ENCODE data around the gene ORMDL3.

ORMDL3 gene

DNA sequence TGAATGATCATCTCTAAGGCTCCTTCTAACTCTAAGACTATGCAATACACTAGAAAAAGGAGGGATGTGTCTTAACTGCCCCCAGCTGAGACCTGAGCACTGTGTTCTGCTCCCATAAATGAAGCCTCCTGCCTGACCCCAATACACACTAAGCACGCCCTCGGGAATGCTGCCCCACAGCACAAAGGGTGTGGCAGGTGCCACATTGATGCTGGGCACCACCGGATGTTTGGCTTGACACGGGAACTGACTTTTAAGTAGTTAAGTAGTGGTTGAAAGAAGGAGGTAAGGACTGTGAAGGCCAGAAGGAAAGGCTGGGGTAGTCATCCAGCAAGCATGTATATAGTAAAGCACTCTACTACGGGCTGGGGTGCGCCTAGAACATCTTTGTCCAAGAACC, 39.4 kb upstream of the ORMDL3 start:
- no peaks in the 10 kb centered on the region for H3K9me3 ChIP-seq (ENCODE audit: severe bottlenecking)
- TF ChIP-seq CTCF (IDR thresholded peaks at IDR 0.05; ENCODE audit: poor library complexity, severe bottlenecking), result no peak
- peaks cover 6% of the 10 kb centered on the region for H3K4me1 ChIP-seq (ENCODE audit: insufficient read depth, poor library complexity, severe bottlenecking)
- no peaks in the 10 kb centered on the region for H3K36me3 ChIP-seq (ENCODE audit: low read depth)
- H3K4me3 ChIP-seq (ENCODE audit: severe bottlenecking), result no peak overlapping the region
- no peak for DNase-seq (ENCODE audit: low spot score)
- ATAC-seq (ENCODE audit: low read depth), result no peak
- no peaks in the 10 kb centered on the region for H3K27me3 ChIP-seq (ENCODE audit: insufficient read depth, poor library complexity, severe bottlenecking)
- no peak overlapping the region for H3K27ac ChIP-seq (ENCODE audit: poor library complexity, severe bottlenecking)

DNA sequence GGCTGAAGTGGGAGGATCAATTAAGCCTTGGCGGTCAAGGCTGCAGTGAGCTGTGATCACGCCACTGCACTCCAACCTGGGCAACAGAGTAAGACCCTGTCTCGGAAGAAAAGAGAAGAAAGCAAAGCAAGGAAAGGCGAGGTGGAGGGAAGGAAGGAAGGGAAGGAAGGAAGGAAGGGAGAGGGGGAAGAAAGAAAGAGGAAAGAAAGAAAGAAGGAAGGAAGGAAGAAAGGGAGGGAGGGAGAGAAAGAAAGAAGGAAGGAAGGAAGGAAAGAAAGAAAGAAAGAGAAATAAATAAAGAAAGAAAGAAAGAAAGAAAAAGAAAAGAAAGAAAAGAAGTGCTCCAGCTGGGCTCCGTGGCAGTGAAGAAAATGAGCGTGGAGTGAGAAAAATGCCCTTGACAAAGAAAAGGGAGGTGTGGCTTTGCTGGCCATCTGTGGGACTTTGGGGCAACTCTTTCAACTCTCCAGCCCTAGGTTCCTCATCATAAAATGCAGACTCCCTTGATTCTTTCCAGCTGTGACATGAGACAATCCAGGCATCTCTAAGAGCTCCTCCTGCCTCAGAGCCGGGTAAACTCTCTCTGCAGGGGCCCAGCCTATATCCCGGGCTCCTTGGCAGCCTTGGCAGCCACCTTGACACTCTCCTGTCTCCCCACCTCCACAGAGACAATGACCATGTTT, 37.8 kb upstream of the ORMDL3 start:
- no peak for TF ChIP-seq CTCF (IDR thresholded peaks at IDR 0.05; ENCODE audit: poor library complexity, severe bottlenecking)

GRCh38 chr17:39963829-39964228, 36.4 kb upstream of the ORMDL3 start:
- Histone ChIP-seq H3K27ac (ENCODE audit: poor library complexity, severe bottlenecking) (peak overlapping the region; percentile 54), H3K4me1 (ENCODE audit: insufficient read depth, poor library complexity, severe bottlenecking) (peaks cover 10% of the 10 kb centered on the region), H3K36me3 (ENCODE audit: low read depth) (no peaks in the 10 kb centered on the region), H3K9me3 (ENCODE audit: severe bottlenecking) (no peaks in the 10 kb centered on the region), H3K27me3 (ENCODE audit: insufficient read depth, poor library complexity, severe bottlenecking) (no peaks in the 10 kb centered on the region), H3K4me3 (ENCODE audit: severe bottlenecking) (no peak overlapping the region)
- DNase-seq (ENCODE audit: low spot score) (peak; percentile 87), ATAC-seq (ENCODE audit: low read depth) (peak; percentile 86)
- TF ChIP-seq CTCF (IDR thresholded peaks at IDR 0.05; ENCODE audit: poor library complexity, severe bottlenecking), result no peak

More for the DNA sequence above, 37.8 kb upstream of the ORMDL3 start:
- no peaks in the 10 kb centered on the region for H3K36me3 ChIP-seq (ENCODE audit: low read depth)
- ATAC-seq (ENCODE audit: low read depth), result no peak
- H3K27ac ChIP-seq (ENCODE audit: poor library complexity, severe bottlenecking), result no peak overlapping the region
- no peaks in the 10 kb centered on the region for H3K9me3 ChIP-seq (ENCODE audit: severe bottlenecking)
- H3K4me1 ChIP-seq (ENCODE audit: insufficient read depth, poor library complexity, severe bottlenecking), result peaks cover 6% of the 10 kb centered on the region
- no peak overlapping the region for H3K4me3 ChIP-seq (ENCODE audit: severe bottlenecking)
- no peaks in the 10 kb centered on the region for H3K27me3 ChIP-seq (ENCODE audit: insufficient read depth, poor library complexity, severe bottlenecking)
- DNase-seq (ENCODE audit: low spot score), result no peak

- Histone ChIP-seq H3K4me3 (ENCODE audit: severe bottlenecking) (no peak within 1 kb of the TSS), H3K27me3 (ENCODE audit: insufficient read depth, poor library complexity, severe bottlenecking) (no peaks in the 10 kb centered on the region), H3K4me1 (ENCODE audit: insufficient read depth, poor library complexity, severe bottlenecking) (peaks cover 10% of the 10 kb centered on the region), H3K27ac (ENCODE audit: poor library complexity, severe bottlenecking) (peak within 1 kb of the TSS; percentile 54), H3K9me3 (ENCODE audit: severe bottlenecking) (no peaks in the 10 kb centered on the region), H3K36me3 (ENCODE audit: low read depth) (no peaks in the 10 kb centered on the region)
- DNase-seq (ENCODE audit: low spot score) (no peak), ATAC-seq (ENCODE audit: low read depth) (no peak)
- TF ChIP-seq CTCF (IDR thresholded peaks at IDR 0.05; ENCODE audit: poor library complexity, severe bottlenecking), result no peak
Measured at GRCh38 chr17:39962642-39963220, 35.3 kb upstream of the ORMDL3 start, which contains the start of gene GSDMA. TSS of gene GSDMA (plus strand) at chr17:39963004. CDS start at chr17:39965688, 2,684 bp downstream.

- ATAC-seq (ENCODE audit: low read depth) (no peak), DNase-seq (ENCODE audit: low spot score) (no peak)
- no peaks in the 10 kb centered on the region for H3K36me3 ChIP-seq (ENCODE audit: low read depth)
- H3K4me3 ChIP-seq (ENCODE audit: severe bottlenecking), result no peak overlapping the region
- no peaks in the 10 kb centered on the region for H3K9me3 ChIP-seq (ENCODE audit: severe bottlenecking)
- H3K27ac ChIP-seq (ENCODE audit: poor library complexity, severe bottlenecking), result no peak overlapping the region
- peaks cover 10% of the 10 kb centered on the region for H3K4me1 ChIP-seq (ENCODE audit: insufficient read depth, poor library complexity, severe bottlenecking)
- no peaks in the 10 kb centered on the region for H3K27me3 ChIP-seq (ENCODE audit: insufficient read depth, poor library complexity, severe bottlenecking)
- no peak for TF ChIP-seq CTCF (IDR thresholded peaks at IDR 0.05; ENCODE audit: poor library complexity, severe bottlenecking)
Measured at GRCh38 chr17:39960524-39961041, 33.2 kb upstream of the ORMDL3 start.

All from RWPE2 (cell line).